ENCODE results near the gene CREBL2.
"Not testable (repeated sequence)": the region's sequence is repeated elsewhere in the genome, so short reads cannot be mapped to it uniquely, and the experiment has no call there.

CREBL2 gene

DNA sequence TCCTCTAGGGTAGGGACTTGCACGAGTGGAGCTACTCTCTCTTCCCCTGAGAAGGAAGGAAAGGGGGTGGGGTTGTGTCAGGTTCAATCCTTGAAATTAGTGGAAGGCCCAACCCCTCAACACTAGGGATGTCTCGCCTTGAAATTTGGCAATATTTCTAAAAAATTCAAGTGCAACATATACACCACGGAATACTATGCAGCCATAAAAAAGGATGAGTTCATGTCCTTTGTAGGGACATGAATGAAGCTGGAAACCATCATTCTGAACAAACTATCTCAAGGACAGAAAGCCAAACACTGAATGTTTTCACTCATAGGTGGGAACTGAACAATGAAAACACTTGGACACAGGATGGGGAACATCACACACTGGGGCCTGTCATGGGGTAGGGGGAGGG lies 15.1 kb upstream of the CREBL2 start:
- not testable (repeated sequence) for DNase-seq (ENCODE audit: low read depth in 2 of 2)

DNA sequence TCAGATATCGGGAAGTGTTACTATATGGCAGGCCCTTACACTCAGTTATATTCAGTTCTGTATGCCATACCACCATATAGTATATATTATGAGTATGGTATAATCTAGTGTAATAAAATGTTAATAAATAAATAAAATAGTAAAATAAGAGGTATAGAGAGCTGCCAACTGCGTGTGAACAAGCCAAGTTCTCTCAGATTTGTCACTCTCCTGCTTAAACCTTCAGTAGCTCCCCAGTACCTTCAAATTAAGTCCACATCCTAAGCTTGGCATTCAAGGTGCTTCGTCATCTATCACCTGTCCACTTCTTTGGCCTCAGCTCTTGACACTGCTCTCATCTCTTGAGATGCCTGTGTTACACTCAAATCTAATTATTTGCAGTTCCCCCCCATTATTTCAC lies 12.8 kb upstream of the CREBL2 start:
- no peak for DNase-seq (ENCODE audit: low read depth in 2 of 2)

- DNase-seq (ENCODE audit: low read depth in 2 of 2), result no peak
Measured at GRCh38 chr12:12599750-12600643, 11.7 kb upstream of the CREBL2 start.

DNA sequence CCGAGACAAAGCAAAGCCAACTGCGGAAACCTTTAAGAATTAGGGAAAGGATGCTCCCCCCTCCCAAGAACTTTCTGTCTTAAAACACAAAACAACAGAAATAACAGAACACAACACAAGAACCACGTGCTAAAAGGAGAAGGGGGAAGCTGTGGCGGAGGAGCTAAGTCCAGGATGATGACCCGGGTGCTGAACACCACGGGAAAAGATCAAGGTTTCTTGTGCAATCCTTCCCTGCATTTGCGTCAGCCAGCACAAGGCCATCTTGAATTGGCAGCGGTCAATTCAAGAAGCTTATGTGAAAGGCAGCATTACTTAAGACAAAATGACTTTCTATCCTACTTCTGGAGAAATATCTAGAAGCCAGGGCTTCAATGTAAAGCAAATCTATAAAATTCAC lies 11.0 kb upstream of the CREBL2 start:
- DNase-seq (ENCODE audit: low read depth in 2 of 2), result no peak

DNA sequence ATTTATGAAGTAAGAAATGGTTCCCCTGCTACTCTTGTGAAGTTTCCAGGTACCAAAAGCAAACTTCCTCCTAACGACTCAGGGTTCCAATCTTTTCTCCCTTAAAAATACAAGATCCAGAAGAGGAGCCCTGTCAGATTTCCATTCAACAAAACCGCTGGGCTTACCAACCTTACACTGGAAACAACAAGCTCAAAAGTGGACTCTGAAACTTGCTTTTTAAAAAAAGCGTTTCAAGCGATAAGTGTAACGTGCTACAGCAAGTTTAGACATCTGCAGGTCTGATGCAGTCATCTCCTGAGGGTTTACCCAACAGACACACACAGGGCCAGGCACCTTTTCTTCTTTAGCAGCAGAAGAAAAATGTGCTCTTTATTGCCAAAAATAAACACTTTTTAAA lies 6.9 kb upstream of the CREBL2 start:
- no peak for DNase-seq (ENCODE audit: low read depth in 2 of 2)

- no peak for DNase-seq (ENCODE audit: low read depth in 2 of 2)
Measured at GRCh38 chr12:12606781-12607589, 4.7 kb upstream of the CREBL2 start.

- DNase-seq (ENCODE audit: low read depth in 2 of 2), result no peak
Measured at GRCh38 chr12:12608557-12608957, 3.1 kb upstream of the CREBL2 start.

DNA sequence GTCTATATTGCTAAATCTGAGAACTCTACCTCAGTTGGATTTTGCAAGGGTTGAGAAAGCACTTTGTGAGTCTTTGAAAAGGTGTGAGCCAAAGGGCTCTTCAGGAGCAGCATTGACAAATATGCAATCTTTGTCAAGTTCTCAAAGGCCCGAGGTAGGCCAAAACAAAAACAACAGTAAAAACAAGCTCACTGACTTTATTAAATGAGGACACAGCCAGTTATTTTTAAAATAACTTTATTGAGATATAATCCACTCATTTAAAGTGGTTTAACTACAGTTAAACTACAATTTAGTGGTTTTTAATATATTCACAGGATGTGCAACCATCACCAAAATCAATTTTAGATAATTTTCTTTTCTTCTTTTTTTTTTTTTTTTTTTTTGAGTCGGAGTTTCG lies 2.0 kb upstream of the CREBL2 start:
- no peak for DNase-seq (ENCODE audit: low read depth in 2 of 2)

- no peak for DNase-seq (ENCODE audit: low read depth in 2 of 2)
Measured at GRCh38 chr12:12610711-12611110, 965 bp upstream of the CREBL2 start.

- DNase-seq (ENCODE audit: low read depth in 2 of 2), result no peak
Measured at GRCh38 chr12:12612358-12612757, 682 bp downstream of the CREBL2 start.

- DNase-seq (ENCODE audit: low read depth in 2 of 2), result no peak
Measured at GRCh38 chr12:12613344-12613743, 1.7 kb downstream of the CREBL2 start.

- DNase-seq (ENCODE audit: low read depth in 2 of 2), result no peak
Measured at GRCh38 chr12:12614342-12614741, 2.7 kb downstream of the CREBL2 start.

GRCh38 chr12:12616512-12617310 lies 5.0 kb downstream of the CREBL2 start:
- DNase-seq (ENCODE audit: low read depth in 2 of 2), result no peak

DNA sequence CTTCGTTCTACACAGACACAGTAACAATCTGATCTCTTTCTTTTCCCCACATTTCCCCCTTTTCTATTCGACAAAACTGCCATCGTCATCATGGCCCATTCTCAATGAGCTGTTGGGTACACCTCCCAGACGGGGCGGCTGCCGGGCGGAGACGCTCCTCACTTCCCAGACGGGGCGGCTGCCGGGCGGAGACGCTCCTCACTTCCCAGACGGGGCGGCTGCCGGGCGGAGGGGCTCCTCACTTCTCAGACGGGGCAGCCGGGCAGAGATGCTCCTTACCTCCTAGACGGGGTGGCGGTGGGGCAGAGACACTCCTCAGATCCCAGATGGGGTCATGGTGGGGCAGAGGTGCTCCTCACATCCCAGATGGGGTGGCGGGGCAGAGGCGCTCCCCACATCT lies 6.4 kb downstream of the CREBL2 start:
- DNase-seq (ENCODE audit: low read depth in 2 of 2), result not testable (repeated sequence)

DNA sequence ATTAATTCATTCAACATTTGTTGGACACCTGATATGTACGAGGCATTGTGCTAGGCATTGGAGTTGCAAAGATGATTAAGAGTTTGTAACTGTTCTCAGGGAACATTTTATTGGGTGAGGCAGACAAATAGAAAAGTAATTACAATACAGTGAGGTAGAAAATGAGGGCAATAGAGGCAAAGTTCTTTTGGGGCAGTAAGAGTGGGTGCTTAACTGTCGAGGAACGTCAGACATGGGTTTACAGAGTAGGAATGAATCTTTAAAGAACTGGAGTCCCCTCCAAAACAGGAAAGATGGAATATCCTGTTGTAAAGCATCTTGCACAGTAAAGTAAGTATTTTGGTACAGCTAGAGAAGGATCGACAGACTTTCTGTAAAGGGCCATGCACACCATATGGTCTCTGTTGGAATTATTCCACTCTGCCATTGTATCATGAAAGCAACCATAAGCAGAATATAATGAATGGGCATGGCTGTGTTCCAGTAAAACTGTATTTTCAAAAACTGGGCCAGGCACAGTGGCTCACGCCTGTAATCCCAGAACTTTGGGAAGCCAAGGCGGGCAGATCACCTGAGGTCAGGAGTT lies 9.1 kb downstream of the CREBL2 start:
- no peak for DNase-seq (ENCODE audit: low read depth in 2 of 2)

DNA sequence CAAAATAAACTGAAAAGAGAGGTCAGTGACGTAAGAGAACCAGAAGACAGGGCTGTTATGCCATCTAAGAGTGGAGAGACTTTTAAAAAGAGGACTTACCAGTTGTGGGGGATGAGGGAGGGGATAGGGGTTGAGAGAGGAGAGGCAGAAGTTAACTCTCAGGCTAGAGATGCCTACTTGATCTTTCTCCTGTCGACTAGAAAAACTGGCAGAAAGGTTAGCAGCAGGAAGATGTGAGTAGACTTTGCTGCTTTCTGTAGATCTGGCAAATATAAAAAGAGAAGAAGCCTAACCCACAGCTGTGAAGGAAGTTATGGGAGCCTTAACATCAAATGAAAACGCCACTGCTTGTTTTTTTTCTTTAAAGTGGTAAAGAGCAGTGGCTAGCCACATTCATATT lies 10.7 kb downstream of the CREBL2 start:
- no peak for DNase-seq (ENCODE audit: low read depth in 2 of 2)

DNA sequence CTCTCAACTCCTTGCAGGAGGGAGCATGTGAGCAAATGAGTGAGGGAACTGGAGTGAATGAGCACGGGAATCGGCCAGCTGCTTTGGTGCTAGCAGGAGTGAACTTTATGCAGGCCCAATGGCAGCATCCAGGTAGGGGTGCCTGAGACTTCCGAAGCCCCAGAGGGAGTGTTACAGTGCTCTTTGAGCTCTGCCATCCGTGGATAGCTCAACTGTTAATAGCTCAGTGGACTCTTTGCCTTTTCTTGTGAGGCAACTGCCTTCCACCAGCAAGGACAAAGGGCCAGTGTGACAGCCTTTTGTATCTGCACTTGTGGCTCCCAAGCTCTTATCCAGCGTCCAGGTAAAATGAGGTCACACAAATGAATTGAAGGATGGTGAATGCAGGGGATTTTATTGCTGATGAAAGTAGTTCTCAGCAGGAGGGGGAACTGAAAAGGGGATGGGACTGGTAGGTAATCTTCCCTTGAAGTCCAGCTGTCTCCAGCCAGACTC lies 12.9 kb downstream of the CREBL2 start:
- DNase-seq (ENCODE audit: low read depth in 2 of 2), result no peak

- no peak for DNase-seq (ENCODE audit: low read depth in 2 of 2)
Measured at GRCh38 chr12:12626471-12626870, 14.8 kb downstream of the CREBL2 start.

- no peak for DNase-seq (ENCODE audit: low read depth in 2 of 2)
Measured at GRCh38 chr12:12627308-12627827, 15.7 kb downstream of the CREBL2 start.

DNA sequence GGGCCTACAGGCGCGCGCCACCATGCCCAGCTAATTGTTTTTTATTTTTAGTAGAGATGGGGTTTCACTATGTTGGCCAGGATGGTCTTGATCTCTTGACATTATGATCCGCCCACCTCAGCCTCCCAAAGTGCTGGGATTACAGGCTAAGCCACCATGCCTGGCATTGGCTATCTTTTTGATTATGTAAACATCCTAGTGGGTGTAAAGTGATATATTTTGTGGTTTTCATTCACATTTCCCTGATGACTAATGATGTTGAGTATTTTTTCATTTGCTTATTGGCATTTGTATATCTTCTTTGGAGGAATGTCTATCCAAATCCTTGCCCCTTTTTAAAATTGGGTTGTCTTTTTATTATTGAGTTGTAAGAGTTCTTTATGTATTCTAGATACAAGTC lies 16.3 kb downstream of the CREBL2 start:
- DNase-seq (ENCODE audit: low read depth in 2 of 2), result no peak

- DNase-seq (ENCODE audit: low read depth in 2 of 2), result no peak
Measured at GRCh38 chr12:12630850-12631249, 19.2 kb downstream of the CREBL2 start.

All from stimulated activated CD4-positive, alpha-beta T cell treated with anti-CD3 and anti-CD28 coated beads, Interleukin-12 subunit alpha, Interleukin-12 subunit beta, amount 100 ng/mL, for 24 hours (primary cell).